ENCODE measurements around the gene ABHD1. TPM values are rescaled to one million over a fixed set of nuclear protein-coding genes. Genes with fewer than 3 reads are reported as not detected.
"Not testable (repeated sequence)": the region's sequence is repeated elsewhere in the genome, so short reads cannot be mapped to it uniquely, and the experiment has no call there.

The ABHD1 gene
- total RNA-seq, 1 donor from 2014 or later, result 0.41 TPM

DNA sequence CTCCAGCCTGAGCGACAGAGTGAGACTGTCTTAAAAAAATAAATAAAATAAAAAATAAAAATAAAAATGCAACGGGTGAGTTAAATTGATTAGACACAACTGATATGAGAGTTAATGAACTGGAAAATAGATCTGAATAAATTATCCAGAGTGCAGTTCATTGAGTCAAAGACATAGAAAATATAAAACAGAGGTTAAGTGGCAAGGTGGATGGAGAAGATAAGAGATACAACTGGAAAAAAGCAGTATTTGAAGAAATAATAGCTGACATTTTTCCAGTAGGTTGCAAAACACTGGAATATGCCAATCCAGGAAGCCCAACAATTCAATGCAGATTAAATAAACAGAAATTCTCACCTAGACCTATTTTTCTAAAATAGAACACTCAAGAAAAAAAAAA lies 15.4 kb upstream of the ABHD1 start:
- FAIRE-seq (no peak), DNase-seq (ENCODE audit: low spot score in 2 of 2) (no peak)

DNA sequence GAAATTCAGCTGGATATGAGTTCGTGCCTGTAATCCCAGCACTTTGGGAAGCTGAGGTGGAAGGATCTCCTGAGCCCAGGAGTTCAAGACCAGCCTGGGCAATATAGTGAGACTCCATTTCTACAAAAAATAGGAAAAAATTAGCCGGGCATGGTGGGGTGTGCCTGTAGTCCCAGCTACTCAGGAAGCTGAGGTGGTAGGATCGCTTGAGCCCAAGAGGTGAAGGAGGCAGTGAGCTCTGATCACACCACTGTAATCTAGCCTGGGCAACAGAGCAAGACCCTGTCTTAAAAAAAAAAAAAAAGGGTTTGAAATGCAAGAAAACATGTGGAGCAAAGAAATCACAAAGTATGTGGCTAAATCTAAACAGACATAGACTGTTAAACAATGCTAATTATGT lies 14.5 kb upstream of the ABHD1 start:
- DNase-seq (ENCODE audit: low spot score in 2 of 2) (no peak), FAIRE-seq (no peak)

DNA sequence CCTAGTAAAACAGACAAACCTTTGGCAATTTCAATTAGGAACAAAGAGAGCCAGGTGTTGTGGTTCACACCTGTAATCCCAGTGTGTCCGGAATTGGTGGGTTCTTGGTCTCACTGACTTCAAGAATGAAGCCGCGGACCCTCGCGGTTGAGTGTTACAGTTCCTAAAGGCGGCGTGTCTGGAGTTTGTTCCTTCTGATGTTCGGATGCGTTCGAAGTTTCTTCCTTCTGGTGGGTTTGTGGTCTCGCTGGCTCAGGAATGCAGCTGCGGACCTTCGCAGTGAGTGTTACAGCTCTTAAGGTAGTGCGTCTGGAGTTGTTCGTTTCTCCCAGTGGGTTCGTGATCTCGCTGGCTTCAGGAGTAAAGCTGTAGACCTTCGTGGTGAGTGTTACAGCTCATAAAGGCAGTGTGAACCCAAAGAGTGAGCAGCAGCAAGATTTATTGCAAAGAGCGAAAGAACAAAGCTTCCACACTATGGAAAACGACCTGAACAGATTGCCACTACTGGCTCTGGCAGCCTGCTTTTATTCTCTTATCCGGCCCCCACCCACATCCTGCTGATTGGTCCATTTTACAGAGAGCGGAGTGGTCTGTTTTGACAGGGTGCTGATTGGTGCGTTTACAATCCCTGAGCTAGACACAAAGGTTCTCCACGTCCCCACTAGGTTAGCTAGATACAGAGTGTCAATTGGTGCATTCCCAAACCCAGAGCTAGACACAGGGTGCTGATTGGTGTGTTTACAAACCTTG lies 12.8 kb upstream of the ABHD1 start:
- FAIRE-seq; DNase-seq (ENCODE audit: low spot score in 2 of 2): not testable (repeated sequence)

DNA sequence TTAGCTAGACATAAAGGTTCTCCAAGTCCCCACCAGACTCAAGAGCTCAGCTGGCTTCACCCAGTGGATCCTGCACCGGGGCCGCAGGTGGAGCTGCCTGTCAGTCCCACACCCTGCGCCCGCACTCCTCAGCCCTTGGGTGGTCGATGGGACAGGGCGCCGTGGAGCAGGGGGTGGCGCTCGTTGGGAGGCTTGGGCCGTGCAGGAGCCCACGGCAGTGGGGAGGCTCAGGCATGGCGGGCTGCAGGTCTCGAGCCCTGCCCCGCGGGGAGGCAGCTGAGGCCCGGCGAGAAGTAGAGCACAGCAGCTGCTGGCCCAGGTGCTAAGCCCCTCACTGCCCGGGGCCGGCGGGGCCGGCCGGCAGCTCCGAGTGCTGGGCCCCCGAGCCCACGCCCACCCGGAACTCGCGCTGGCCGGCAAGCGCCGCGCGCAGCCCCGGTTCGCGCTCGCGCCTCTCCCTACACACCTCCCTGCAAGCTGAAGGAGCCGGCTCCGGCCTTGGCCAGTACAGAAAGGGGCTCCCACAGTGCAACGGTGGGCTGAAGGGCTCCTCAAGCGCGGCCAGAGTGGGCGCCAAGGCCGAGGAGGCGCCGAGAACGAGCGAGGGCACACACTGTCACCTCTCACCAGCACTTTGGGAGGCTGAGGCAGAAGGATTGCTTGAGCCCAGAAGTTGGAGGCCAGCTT lies 12.1 kb upstream of the ABHD1 start:
- not testable (repeated sequence) for DNase-seq (ENCODE audit: low spot score in 2 of 2); FAIRE-seq

DNA sequence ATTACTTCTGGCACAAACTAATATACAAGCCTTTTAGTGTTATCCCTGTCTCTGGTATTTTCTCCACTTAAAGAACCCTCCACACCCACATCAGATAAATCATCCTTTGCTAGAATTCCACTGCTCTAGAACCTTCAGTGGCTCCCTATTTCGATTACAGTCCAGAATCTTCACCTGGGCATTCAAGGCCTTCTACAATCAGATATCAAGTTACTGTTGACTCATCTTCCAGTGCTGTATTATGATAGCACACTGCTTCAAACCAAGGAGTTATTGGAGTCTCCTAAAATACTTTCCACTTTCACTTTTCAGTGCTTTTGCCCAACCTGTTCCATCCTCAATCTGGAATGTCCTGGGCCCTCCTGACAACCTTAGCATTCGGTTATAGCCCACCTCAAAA lies 8.1 kb upstream of the ABHD1 start:
- DNase-seq (ENCODE audit: low spot score in 2 of 2) (no peak), FAIRE-seq (no peak)

DNA sequence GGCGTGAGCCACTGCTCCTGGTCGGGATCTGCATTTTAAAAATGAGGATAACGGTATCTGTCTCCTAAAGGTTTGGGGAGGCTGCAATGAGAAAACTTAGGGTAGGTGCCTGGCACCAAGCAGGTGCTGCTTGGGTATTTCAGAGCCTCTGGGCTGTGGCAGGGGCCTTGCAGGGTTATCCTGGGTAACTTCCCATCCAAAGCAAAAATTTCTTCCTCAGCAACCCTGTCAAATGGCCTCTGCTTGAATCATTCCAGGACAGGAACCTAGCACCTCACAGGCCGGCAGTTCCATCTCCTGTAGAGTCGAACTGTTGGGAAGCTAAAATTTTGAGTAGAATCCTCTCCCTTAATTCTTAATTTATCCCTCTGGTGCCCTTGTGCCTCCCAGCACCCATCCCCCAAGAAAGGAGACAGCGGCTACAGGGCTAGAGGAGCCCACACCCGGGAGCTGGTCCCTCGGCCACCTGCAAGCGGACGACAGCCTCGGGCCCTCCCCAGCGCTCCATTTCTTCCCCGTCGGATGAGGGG lies 5.6 kb upstream of the ABHD1 start:
- DNase-seq (ENCODE audit: low spot score in 2 of 2), result no peak

DNA sequence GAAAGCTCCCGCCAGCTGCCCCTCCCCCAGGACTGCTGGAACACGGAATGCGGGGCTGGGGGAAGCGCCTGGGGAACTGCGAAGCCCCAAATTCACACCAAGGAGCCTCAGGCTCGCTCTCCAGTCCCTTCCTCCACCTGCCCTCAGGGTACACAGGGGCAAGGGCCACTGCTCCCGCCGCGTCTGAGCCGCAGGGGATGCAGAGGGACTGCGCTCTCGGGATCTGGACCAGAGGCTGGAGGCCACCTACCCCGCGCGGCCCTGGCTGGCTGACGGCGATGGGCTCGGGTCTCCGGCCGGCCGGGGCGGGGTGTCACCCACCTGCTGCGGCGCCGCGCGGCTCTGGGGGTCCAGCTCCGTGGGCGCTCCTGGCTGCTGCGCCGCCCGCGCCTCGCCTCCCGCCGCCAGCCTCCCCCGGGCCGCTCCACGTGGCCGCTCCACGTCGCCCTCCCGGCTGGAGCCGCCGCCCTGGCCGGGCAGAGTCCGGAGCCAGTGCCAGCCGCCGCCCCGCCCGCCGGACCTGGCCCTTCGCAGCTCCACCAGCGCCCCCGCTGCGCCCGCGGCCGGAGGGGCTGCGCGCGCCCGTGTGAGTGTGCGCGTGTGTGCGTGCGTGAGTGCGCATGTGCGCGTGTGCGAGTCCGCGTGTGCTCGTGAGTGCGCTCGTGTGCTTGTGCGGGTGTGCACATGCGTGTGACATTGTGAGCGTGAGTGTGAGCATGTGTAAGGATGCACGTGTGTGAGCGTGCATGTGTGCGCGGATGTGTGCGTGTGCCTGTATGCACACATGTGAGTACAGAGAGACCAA lies 4.9 kb upstream of the ABHD1 start, which contains the start of gene CGREF1:
TSS of gene CGREF1 (minus strand) at position 604 of the 805 bp plus-strand sequence. CDS start 14,762 bp downstream, outside the sequence.
- FAIRE-seq (no peak), DNase-seq (ENCODE audit: low spot score in 2 of 2) (peak; percentile 65 to 75)

More for the DNA sequence above, 5.6 kb upstream of the ABHD1 start:
- FAIRE-seq, result no peak

GRCh38 chr2:27119330-27119670 lies 4.3 kb upstream of the ABHD1 start:
- peak in 1 of 2 donors; percentile 45 for DNase-seq (ENCODE audit: low spot score in 2 of 2)
- FAIRE-seq, result not testable (repeated sequence)

- FAIRE-seq (no peak), DNase-seq (ENCODE audit: low spot score in 2 of 2) (no peak)
These were observed 1.7 kb upstream of the ABHD1 start for GRCh38 chr2:27121906-27122305.

DNA sequence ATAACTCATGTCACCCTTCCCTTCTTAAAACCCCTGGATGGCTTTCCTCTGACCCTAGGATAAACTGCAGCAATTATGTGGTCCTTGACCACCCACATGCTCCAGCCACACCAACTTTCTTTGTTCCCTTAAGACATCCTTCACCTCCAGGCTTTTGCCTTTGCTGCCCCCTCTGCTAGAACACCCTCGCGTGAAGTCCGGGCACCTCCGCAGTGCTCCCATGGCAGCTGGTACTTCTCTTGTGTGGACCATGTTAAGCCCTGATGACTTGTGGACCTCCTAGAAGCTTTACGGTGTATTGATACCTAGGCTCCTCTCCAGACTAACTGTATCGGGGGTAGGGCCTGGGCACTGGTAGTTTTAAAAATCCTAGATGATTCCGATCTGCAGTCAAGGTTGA lies 824 bp upstream of the ABHD1 start:
- FAIRE-seq, result no peak
- no peak for DNase-seq (ENCODE audit: low spot score in 2 of 2)

DNA sequence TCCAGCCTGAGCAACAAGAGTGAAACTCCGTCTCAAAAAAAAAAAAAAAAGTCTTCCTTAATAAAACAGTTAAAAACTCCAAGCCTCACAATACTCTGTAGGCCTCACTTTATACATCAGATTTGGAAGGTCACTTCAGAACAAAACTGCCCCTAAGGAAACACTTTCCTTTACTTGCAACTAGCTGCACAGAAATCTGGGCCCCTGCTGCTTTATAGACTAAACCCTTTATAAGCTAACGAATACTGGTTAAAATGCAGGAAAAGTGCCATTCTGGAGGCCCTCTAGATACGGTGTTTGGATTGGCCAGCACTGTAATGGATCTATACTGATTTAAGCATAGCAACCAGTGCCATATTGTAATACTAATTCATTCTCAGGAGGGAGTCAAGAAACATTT lies 1.5 kb downstream of the ABHD1 start:
- FAIRE-seq, result no peak
- no peak for DNase-seq (ENCODE audit: low spot score in 2 of 2)

DNA sequence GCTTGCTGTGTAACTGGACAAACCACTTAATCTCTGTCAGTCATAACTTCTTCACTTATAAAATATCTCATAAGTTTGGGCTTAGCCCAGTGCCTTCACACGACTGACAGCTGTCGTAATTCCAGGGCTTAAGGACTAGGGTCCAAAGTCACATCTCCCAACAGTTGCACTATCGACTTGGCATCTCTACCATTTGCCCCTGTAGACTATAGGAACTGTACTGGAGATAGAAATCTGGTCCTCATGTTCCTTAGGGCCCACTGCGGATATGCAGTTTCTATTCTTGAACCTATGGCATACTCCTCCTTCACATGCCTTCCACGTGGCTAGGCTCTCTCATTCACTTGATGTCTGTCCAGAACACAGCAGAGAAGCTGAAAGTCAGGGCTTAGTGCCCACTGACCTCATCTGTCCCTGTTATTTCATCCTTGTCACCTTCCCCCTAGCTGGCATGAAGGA lies 2.7 kb downstream of the ABHD1 start:
- no peak for DNase-seq (ENCODE audit: low spot score in 2 of 2)
- FAIRE-seq, result no peak

- DNase-seq (ENCODE audit: low spot score in 2 of 2) (no peak), FAIRE-seq (no peak)
These were observed 4.5 kb downstream of the ABHD1 start for GRCh38 chr2:27127883-27128667.

GRCh38 chr2:27128668-27129571 lies 5.3 kb downstream of the ABHD1 start:
- no peak for FAIRE-seq
- DNase-seq (ENCODE audit: low spot score in 2 of 2), result no peak

- DNase-seq (ENCODE audit: low spot score in 2 of 2), result no peak
- no peak for FAIRE-seq
These were observed 6.8 kb downstream of the ABHD1 start for GRCh38 chr2:27130396-27130795.

- FAIRE-seq (no peak), DNase-seq (ENCODE audit: low spot score in 2 of 2) (no peak)
These were observed 7.8 kb downstream of the ABHD1 start for GRCh38 chr2:27131429-27131828.

DNA sequence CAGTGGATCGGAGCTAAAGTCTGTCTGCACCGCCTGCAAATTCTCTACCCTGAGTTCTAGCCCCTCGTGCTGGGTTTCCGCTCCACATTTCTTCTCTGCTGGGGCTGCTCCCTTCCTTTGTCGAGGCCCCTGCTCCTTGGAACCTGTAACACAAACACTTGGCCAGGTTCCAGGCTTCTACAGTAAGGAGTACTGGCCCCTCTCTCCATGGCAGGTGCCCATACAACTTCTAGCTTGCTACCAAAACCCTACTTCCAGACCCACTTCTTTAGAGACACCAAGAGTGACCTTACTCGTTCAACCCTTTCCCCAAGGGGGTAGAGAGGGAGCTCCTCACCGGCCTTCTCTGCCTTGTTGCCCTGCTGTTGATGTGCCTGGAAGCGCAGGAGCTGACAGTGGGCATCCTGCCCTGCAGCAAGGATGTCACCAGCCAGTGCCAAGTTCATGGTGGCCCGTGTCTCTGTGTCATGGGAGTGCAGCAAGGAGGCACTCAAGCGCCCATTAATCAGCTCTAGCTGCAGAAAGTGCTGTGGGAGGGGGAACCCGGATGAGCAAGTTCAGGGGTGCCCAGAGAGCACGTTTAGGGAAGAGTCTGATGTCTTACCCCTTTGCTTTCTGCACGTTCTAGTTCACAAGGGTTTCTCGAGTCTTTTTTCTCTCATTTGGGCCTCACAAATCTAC lies 9.7 kb downstream of the ABHD1 start:
- no peak for FAIRE-seq

More for the DNA sequence above, 9.7 kb downstream of the ABHD1 start:
- no peak for DNase-seq (ENCODE audit: low spot score in 2 of 2)
